Limb (tissue), 2 donors: ENCODE measurements around the gene WDFY3.

Source experiments
- DNase-seq, 2 donors: peaks; one replicate each; pipeline ENCODE4 v3.0.0-alpha.2; 2016; ENCODE audit errors: extremely low spot score in 2 of 2

WDFY3 gene

GRCh38 chr4:84908876-84909275, 57.6 kb downstream of the WDFY3 start:
- no peak for DNase-seq

- DNase-seq = no peak
Observed at GRCh38 chr4:84907145-84907544, 59.3 kb downstream of the WDFY3 start.

- DNase-seq = no peak
Observed at GRCh38 chr4:84905646-84906045, 60.8 kb downstream of the WDFY3 start.

- DNase-seq = no peak
Observed at GRCh38 chr4:84901740-84902281, 64.7 kb downstream of the WDFY3 start.

GRCh38 chr4:84901173-84901572, 65.3 kb downstream of the WDFY3 start:
- no peak for DNase-seq

- no peak for DNase-seq
Observed at GRCh38 chr4:84899616-84900015, 66.9 kb downstream of the WDFY3 start.

- DNase-seq = no peak
Observed at GRCh38 chr4:84897516-84897915, 69.0 kb downstream of the WDFY3 start.

GRCh38 chr4:84895283-84895682, 71.2 kb downstream of the WDFY3 start:
- no peak for DNase-seq

- no peak for DNase-seq
Observed at GRCh38 chr4:84894621-84895020, 71.9 kb downstream of the WDFY3 start.

GRCh38 chr4:84892950-84893349, 73.5 kb downstream of the WDFY3 start:
- DNase-seq = no peak

GRCh38 chr4:84887824-84888223, 78.7 kb downstream of the WDFY3 start:
- DNase-seq = no peak

GRCh38 chr4:84879651-84880200, 86.8 kb downstream of the WDFY3 start:
- no peak for DNase-seq

GRCh38 chr4:84878546-84878945, 87.9 kb downstream of the WDFY3 start:
- DNase-seq = no peak

- DNase-seq = no peak
Observed at GRCh38 chr4:84878090-84878489, 88.4 kb downstream of the WDFY3 start.

- no peak for DNase-seq
Observed at GRCh38 chr4:84877051-84877833, 89.2 kb downstream of the WDFY3 start.

GRCh38 chr4:84875636-84876371, 90.7 kb downstream of the WDFY3 start:
- no peak for DNase-seq

GRCh38 chr4:84874619-84875018, 91.9 kb downstream of the WDFY3 start:
- DNase-seq = no peak

- DNase-seq = no peak
Observed at GRCh38 chr4:84870398-84871163, 95.9 kb downstream of the WDFY3 start.

GRCh38 chr4:84866295-84866694, 100.2 kb downstream of the WDFY3 start:
- DNase-seq = no peak

GRCh38 chr4:84865600-84865999, 100.9 kb downstream of the WDFY3 start:
- DNase-seq = no peak

GRCh38 chr4:84862064-84862463, 104.4 kb downstream of the WDFY3 start:
- DNase-seq = no peak

GRCh38 chr4:84857296-84857695, 109.2 kb downstream of the WDFY3 start:
- no peak for DNase-seq
